MM.1S (cell line): ENCODE results near the gene PRKD1.

Experiments used
- CTCF ChIP-seq: fragments of 300-600 bp; sonication (generic); IDR thresholded peaks from 2 replicates; pipeline ENCODE4 v1.5.1; 2016; ENCODE audit warnings: antibody characterized with exemption, low read length, mixed read lengths
- EZH2 ChIP-seq: fragments of 300-600 bp; sonication (generic); optimal IDR thresholded peaks from 2 replicates; pipeline ENCODE3; 2017; ENCODE audit warnings: low read depth, mild to moderate bottlenecking, antibody characterized with exemption, low read length, mixed read lengths
- EZH2phosphoT487 ChIP-seq: fragments of 300-600 bp; sonication (generic); IDR thresholded peaks from 2 replicates; pipeline ENCODE4 v1.6.1; 2018; ENCODE audit warnings: antibody characterized with exemption, low read length

DNA sequence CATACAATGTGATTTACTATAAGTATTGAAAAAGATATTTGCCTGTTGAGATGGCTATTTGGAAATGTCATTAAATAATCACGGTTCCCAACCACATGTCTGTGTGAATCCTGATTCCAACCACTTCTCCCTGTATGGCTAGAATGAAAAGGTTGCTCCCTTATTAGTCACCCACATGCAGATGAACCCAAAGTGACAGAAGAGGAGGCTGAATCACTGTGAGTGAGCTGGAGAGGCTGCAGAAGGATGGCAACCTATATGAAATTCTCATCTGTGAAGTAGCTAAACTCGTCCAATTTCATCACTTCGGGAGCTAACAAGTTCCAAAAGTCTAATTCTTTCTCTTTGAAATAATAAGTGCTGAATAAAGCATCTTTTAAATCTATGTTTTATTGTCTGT is 300.5 kb downstream of the PRKD1 start:
- TF ChIP-seq CTCF (no peak), EZH2 (no peak), EZH2phosphoT487 (no peak)
